NB4 (cell line): Measurements from ENCODE around the gene NRP1.

Source experiments
- MAX ChIP-seq: IDR thresholded peaks from 2 replicates; pipeline ENCODE4 v1.6.1; 2011; ENCODE audit warnings: low read depth, low read length
- MYC ChIP-seq: IDR thresholded peaks from 2 replicates; pipeline ENCODE4 v1.6.1; 2011; ENCODE audit warnings: low read depth, low read length
- POLR2A ChIP-seq: IDR thresholded peaks from 2 replicates; pipeline ENCODE4 v1.6.1; 2011; ENCODE audit warnings: mild to moderate bottlenecking; ENCODE audit not compliant: insufficient read length; ENCODE audit errors: extremely low read depth
- TF ChIP-seq, protein P1 (sequence below): IDR thresholded peaks from one replicate; pipeline ENCODE4 v1.5.1; 2012; ENCODE audit warnings: low read depth, low read length

DNA sequence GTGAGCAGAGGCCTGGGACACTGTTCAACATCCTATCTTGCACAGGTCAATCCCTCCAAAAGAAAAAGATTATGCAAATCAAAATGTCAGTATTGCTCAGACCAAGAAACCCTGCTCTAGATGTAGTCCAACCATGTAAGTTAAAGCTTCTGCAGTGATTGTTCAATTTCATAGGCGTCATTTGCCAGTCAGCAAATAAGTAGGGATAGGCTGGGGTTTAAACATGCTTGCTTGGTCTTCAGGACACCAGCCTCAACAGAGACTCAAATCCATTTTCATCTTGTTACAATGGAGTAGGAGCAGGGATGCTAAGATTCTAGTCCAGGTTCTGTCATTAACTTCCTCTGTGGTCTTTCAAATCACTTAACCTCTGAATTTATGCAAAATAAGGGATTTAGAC is 89.1 kb downstream of the NRP1 start:
- TF ChIP-seq POLR2A (no peak), MAX (no peak), MYC (no peak)
- TF ChIP-seq, protein P1, sequence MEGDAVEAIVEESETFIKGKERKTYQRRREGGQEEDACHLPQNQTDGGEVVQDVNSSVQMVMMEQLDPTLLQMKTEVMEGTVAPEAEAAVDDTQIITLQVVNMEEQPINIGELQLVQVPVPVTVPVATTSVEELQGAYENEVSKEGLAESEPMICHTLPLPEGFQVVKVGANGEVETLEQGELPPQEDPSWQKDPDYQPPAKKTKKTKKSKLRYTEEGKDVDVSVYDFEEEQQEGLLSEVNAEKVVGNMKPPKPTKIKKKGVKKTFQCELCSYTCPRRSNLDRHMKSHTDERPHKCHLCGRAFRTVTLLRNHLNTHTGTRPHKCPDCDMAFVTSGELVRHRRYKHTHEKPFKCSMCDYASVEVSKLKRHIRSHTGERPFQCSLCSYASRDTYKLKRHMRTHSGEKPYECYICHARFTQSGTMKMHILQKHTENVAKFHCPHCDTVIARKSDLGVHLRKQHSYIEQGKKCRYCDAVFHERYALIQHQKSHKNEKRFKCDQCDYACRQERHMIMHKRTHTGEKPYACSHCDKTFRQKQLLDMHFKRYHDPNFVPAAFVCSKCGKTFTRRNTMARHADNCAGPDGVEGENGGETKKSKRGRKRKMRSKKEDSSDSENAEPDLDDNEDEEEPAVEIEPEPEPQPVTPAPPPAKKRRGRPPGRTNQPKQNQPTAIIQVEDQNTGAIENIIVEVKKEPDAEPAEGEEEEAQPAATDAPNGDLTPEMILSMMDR = no peak
